NB4 (cell line): ENCODE data around the gene NCOA7.
"Not testable (repeated sequence)": the region's sequence is repeated elsewhere in the genome, so short reads cannot be mapped to it uniquely, and the experiment has no call there.

Experiments
- MYC ChIP-seq: IDR thresholded peaks from 2 replicates; pipeline ENCODE4 v1.6.1; 2011; ENCODE audit warnings: low read depth, low read length
- POLR2A ChIP-seq: IDR thresholded peaks from 2 replicates; pipeline ENCODE4 v1.6.1; 2011; ENCODE audit warnings: mild to moderate bottlenecking; ENCODE audit not compliant: insufficient read length; ENCODE audit errors: extremely low read depth
- TF ChIP-seq, protein P1 (sequence below): IDR thresholded peaks from one replicate; pipeline ENCODE4 v1.5.1; 2012; ENCODE audit warnings: low read depth, low read length

DNA sequence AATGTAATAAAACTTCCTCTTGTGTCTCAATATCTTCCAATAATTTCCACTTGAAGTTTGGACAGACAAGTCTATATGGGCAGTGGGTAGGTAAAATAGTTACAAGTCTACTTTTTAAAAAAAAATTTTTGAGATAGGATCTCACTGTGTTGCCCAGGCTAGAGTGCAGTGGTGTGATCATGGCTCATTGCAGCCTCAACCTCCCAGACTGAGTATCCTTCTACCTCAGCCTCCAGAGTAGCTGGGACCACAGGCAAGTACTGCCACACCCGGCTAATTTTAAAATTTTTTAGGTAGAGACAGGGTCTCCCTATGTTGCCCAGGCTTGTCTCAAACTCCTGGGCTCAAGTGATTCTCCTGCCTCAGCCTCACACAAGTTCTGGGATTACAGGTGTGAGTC, 181.7 kb downstream of the NCOA7 start:
- TF ChIP-seq, protein P1, sequence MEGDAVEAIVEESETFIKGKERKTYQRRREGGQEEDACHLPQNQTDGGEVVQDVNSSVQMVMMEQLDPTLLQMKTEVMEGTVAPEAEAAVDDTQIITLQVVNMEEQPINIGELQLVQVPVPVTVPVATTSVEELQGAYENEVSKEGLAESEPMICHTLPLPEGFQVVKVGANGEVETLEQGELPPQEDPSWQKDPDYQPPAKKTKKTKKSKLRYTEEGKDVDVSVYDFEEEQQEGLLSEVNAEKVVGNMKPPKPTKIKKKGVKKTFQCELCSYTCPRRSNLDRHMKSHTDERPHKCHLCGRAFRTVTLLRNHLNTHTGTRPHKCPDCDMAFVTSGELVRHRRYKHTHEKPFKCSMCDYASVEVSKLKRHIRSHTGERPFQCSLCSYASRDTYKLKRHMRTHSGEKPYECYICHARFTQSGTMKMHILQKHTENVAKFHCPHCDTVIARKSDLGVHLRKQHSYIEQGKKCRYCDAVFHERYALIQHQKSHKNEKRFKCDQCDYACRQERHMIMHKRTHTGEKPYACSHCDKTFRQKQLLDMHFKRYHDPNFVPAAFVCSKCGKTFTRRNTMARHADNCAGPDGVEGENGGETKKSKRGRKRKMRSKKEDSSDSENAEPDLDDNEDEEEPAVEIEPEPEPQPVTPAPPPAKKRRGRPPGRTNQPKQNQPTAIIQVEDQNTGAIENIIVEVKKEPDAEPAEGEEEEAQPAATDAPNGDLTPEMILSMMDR: not testable (repeated sequence)
- TF ChIP-seq POLR2A, MYC: not testable (repeated sequence)
